OCI-LY3 (cell line): ENCODE measurements around the gene CEP104.

Source experiments
- EZH2phosphoT487 ChIP-seq: fragments of 200-600 bp; shearing (Covaris generic); IDR thresholded peaks from 2 replicates; pipeline ENCODE4 v1.6.1; 2018; ENCODE audit warnings: antibody characterized with exemption, mixed run types, low read depth
- TF ChIP-seq, protein P1 (sequence below): fragments of 200-600, 300-600 bp; sonication (generic); IDR thresholded peaks from 2 replicates; pipeline ENCODE4 v1.5.1; 2014; ENCODE audit warnings: antibody characterized with exemption, low read length, low read depth

DNA sequence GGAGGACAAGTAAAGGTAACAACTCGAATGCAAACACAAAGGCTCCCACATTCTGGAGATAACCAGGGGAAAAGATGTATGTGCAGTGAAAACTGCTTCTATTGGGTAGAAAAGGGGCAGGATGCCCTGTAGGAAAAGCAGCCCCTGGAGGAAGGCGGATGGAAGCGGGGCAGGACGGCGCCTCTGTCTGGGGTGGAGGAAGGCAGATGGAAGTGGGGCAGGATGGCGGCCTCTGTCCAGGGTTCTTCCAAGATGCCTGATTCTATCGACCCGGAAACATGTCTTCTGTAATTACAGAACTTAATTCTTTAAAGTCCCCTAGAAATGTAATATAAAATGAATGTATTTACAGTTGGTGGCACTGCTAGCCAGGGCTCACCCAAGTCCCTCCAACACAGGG, 36.7 kb downstream of the CEP104 start:
- TF ChIP-seq, protein P1, sequence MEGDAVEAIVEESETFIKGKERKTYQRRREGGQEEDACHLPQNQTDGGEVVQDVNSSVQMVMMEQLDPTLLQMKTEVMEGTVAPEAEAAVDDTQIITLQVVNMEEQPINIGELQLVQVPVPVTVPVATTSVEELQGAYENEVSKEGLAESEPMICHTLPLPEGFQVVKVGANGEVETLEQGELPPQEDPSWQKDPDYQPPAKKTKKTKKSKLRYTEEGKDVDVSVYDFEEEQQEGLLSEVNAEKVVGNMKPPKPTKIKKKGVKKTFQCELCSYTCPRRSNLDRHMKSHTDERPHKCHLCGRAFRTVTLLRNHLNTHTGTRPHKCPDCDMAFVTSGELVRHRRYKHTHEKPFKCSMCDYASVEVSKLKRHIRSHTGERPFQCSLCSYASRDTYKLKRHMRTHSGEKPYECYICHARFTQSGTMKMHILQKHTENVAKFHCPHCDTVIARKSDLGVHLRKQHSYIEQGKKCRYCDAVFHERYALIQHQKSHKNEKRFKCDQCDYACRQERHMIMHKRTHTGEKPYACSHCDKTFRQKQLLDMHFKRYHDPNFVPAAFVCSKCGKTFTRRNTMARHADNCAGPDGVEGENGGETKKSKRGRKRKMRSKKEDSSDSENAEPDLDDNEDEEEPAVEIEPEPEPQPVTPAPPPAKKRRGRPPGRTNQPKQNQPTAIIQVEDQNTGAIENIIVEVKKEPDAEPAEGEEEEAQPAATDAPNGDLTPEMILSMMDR, result no peak
- TF ChIP-seq EZH2phosphoT487, result no peak
